ENCODE data around the gene SEMA3F. TPM values are rescaled to one million over a fixed set of nuclear protein-coding genes. Genes with fewer than 3 reads are reported as not detected.

The SEMA3F gene
- total RNA-seq, 2 donors from 2014 or later, result 14.7 to 24.0 TPM

GRCh38 chr3:50229490-50229889 is 74.4 kb downstream of the SEMA3F start:
- Histone ChIP-seq H3K27me3 (no peaks in the 10 kb centered on the region), H3K9ac (ENCODE audit: low read depth in 2 of 2, low read length in 2 of 2) (no peak overlapping the region), H3K9me3 (no peaks in the 10 kb centered on the region), H3K36me3 (no peaks in the 10 kb centered on the region), H3K4me1 (peaks cover 4% of the 10 kb centered on the region), H3K4me3 (no peak overlapping the region), H3K27ac (no peak overlapping the region)
- no peak for DNase-seq
- TF ChIP-seq, protein P1, sequence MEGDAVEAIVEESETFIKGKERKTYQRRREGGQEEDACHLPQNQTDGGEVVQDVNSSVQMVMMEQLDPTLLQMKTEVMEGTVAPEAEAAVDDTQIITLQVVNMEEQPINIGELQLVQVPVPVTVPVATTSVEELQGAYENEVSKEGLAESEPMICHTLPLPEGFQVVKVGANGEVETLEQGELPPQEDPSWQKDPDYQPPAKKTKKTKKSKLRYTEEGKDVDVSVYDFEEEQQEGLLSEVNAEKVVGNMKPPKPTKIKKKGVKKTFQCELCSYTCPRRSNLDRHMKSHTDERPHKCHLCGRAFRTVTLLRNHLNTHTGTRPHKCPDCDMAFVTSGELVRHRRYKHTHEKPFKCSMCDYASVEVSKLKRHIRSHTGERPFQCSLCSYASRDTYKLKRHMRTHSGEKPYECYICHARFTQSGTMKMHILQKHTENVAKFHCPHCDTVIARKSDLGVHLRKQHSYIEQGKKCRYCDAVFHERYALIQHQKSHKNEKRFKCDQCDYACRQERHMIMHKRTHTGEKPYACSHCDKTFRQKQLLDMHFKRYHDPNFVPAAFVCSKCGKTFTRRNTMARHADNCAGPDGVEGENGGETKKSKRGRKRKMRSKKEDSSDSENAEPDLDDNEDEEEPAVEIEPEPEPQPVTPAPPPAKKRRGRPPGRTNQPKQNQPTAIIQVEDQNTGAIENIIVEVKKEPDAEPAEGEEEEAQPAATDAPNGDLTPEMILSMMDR (IDR thresholded peaks at IDR 0.05), result no peak
- intact Hi-C loops (cut with DNase I), result no loop called here

DNA sequence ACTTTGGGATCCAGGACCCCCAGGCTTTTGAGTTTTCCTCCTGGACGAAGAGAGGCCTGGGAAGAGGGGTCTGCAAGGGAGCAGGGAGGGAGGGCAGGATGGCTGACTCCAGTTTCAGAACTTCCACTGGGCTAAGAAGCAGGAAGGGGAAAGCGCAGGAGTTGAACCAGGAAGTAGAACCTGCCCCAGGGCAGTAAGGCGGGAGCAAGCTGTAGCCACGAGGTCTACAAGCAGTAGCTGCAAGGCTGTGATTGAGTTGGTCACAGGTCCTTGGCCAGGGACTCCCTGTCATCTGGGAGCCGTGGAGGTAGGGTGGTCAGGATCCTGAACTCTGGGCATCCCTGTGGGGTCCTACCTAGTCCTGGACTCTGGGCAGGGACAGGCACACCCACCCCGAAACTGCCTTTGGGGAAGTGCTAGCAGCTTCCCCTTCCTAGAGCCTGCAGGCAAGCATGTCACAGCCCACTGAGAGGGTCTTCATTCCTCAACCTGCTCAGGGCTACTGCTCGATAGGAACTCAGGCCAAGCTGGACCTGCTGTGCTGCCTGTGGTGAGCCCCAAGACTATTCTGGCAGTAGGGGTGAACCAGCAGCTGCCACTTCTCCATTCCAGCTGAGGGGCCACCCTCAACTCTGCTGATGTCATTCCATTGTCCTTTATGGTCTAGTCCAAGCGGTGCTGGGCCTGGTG is 75.1 kb downstream of the SEMA3F start:
- intact Hi-C loops (cut with DNase I), result no loop called here
- Histone ChIP-seq H3K36me3 (no peaks in the 10 kb centered on the region), H3K27ac (no peak overlapping the region), H3K9me3 (no peaks in the 10 kb centered on the region), H3K27me3 (no peaks in the 10 kb centered on the region), H3K9ac (ENCODE audit: low read depth in 2 of 2, low read length in 2 of 2) (no peak overlapping the region), H3K4me1 (peaks cover 4% of the 10 kb centered on the region), H3K4me3 (no peak overlapping the region)
- DNase-seq, result no peak
- TF ChIP-seq, protein P1 (IDR thresholded peaks at IDR 0.05), result no peak

DNA sequence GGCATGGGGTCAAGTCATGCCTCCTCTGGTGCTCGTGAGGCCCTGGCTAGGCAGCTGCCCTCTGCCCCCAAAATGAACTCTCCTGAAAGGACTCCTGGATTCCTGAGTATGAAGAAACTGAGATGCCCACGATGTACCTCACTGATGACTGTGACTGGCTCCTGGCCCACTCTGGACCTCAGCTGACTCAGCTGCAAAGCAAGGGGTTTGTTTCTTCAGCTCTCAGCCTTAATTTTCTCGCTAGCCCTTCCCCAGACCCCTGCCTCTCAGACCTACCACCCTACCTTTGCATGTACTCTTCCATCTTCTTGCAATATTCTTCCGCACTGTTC is 75.6 kb downstream of the SEMA3F start:
- Histone ChIP-seq H3K9me3 (no peaks in the 10 kb centered on the region), H3K4me1 (peaks cover 4% of the 10 kb centered on the region), H3K9ac (ENCODE audit: low read depth in 2 of 2, low read length in 2 of 2) (no peak overlapping the region), H3K27me3 (no peaks in the 10 kb centered on the region), H3K27ac (no peak overlapping the region), H3K36me3 (no peaks in the 10 kb centered on the region), H3K4me3 (no peak overlapping the region)
- TF ChIP-seq, protein P1 (IDR thresholded peaks at IDR 0.05), result no peak
- intact Hi-C loops (cut with DNase I), result no loop called here
- no peak for DNase-seq

- TF ChIP-seq, protein P1 (IDR thresholded peaks at IDR 0.05), result no peak
- Histone ChIP-seq H3K9me3 (no peaks in the 10 kb centered on the region), H3K27me3 (no peaks in the 10 kb centered on the region), H3K27ac (no peak overlapping the region), H3K36me3 (no peaks in the 10 kb centered on the region), H3K9ac (ENCODE audit: low read depth in 2 of 2, low read length in 2 of 2) (no peak overlapping the region), H3K4me3 (no peak overlapping the region), H3K4me1 (peaks cover 4% of the 10 kb centered on the region)
- intact Hi-C loops (cut with DNase I), result no loop called here
- no peak for DNase-seq
These were observed 76.5 kb downstream of the SEMA3F start for GRCh38 chr3:50231581-50231980.

DNA sequence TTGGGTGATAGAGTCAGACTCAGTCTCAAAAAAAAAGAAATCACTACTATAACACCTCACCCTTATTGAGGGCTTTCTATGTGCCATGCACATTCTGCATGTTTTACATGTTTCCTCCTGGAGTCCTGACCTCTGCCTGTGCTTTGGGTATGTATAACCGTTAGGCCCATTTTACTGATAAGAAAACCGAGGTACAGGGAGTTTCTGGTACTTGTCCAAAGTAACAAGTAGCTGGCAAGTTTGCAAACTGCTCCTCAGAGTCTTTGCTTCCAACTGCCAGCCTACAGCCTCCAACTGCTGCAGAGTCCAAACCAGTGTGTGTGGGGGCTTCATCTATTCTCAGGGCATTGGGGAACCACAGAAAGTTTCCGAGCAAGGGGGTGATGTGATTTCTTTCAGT is 77.2 kb downstream of the SEMA3F start:
- TF ChIP-seq, protein P1 (IDR thresholded peaks at IDR 0.05), result no peak
- Histone ChIP-seq H3K4me1 (peaks cover 3% of the 10 kb centered on the region), H3K4me3 (no peak overlapping the region), H3K27me3 (no peaks in the 10 kb centered on the region), H3K36me3 (no peaks in the 10 kb centered on the region), H3K27ac (no peak overlapping the region), H3K9ac (ENCODE audit: low read depth in 2 of 2, low read length in 2 of 2) (no peak overlapping the region), H3K9me3 (no peaks in the 10 kb centered on the region)
- intact Hi-C loops (cut with DNase I), result no loop called here
- DNase-seq, result no peak
